ENCODE results near the gene SYNE2. TPM values are rescaled to one million over a fixed set of nuclear protein-coding genes. Genes with fewer than 3 reads are reported as not detected.

The SYNE2 gene
- total RNA-seq, 1 donor, result 10.1 TPM

DNA sequence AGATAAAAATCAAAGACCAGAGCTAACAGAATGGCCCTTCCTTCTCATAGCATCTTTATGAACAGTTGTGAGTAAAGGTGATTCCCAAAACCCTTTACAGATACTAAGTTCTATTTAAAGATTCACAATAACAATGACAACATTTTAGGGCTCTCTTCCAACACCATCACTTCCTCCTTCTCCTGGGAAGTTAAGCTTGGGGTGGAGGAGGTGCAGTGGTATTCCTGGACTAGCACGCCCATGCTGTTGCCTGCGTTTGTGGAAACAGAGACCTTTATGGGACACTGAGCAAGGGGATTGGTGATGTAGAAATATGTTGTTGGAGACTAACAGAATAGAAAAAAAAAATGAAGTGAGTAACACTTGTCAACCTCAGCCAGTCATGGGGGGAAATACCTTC is 22.5 kb downstream of the SYNE2 start:
- Histone ChIP-seq H4K20me1 (ENCODE audit: insufficient read depth, low read length) (no peaks in the 10 kb centered on the region), H2AFZ (ENCODE audit: low read length) (no peak overlapping the region), H3K27me3 (ENCODE audit: insufficient read depth, low read length) (no peaks in the 10 kb centered on the region), H3K4me1 (ENCODE audit: insufficient read depth, low read length) (peaks cover 11% of the 10 kb centered on the region), H3K27ac (ENCODE audit: low read depth, low read length) (no peak overlapping the region), H3K9me3 (ENCODE audit: low read depth, low read length) (no peaks in the 10 kb centered on the region), H3K36me3 (ENCODE audit: insufficient read depth, low read length) (no peaks in the 10 kb centered on the region), H3K4me2 (ENCODE audit: insufficient read depth, low read length) (no peak overlapping the region), H3K4me3 (ENCODE audit: insufficient read depth, low read length) (no peak overlapping the region), H3K79me2 (ENCODE audit: insufficient read depth, low read length) (no peaks in the 10 kb centered on the region)
- no peak for DNase-seq (ENCODE audit: insufficient read length, low spot score, missing footprints)
- TF ChIP-seq, protein P1, sequence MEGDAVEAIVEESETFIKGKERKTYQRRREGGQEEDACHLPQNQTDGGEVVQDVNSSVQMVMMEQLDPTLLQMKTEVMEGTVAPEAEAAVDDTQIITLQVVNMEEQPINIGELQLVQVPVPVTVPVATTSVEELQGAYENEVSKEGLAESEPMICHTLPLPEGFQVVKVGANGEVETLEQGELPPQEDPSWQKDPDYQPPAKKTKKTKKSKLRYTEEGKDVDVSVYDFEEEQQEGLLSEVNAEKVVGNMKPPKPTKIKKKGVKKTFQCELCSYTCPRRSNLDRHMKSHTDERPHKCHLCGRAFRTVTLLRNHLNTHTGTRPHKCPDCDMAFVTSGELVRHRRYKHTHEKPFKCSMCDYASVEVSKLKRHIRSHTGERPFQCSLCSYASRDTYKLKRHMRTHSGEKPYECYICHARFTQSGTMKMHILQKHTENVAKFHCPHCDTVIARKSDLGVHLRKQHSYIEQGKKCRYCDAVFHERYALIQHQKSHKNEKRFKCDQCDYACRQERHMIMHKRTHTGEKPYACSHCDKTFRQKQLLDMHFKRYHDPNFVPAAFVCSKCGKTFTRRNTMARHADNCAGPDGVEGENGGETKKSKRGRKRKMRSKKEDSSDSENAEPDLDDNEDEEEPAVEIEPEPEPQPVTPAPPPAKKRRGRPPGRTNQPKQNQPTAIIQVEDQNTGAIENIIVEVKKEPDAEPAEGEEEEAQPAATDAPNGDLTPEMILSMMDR (IDR thresholded peaks at IDR 0.05; ENCODE audit: extremely low read depth, low read depth, low read length), result no peak

DNA sequence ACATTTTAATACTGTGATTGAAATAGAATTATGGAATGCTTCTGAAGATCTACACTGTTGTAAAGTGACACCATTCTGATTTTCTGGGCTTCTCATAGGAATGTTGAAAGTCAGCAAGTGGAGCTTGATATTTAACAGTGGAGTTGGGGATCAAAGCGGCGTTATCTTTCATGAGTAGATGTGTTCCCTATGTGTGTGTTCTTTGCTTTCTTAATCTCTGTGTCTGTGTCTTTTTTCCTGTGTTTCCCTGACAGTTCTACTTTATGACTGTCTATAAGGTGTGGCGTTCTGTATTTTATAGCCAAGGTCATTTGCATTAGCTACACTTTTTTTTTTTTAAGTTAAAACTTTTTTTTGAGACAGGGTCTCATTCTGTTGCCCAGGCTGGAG is 24.7 kb downstream of the SYNE2 start:
- peaks cover 11% of the 10 kb centered on the region for H3K4me1 ChIP-seq (ENCODE audit: insufficient read depth, low read length)
- H3K36me3 ChIP-seq (ENCODE audit: insufficient read depth, low read length), result no peaks in the 10 kb centered on the region
- H4K20me1 ChIP-seq (ENCODE audit: insufficient read depth, low read length), result no peaks in the 10 kb centered on the region
- H2AFZ ChIP-seq (ENCODE audit: low read length), result no peak overlapping the region
- H3K9me3 ChIP-seq (ENCODE audit: low read depth, low read length), result no peaks in the 10 kb centered on the region
- H3K79me2 ChIP-seq (ENCODE audit: insufficient read depth, low read length), result no peaks in the 10 kb centered on the region
- no peak for DNase-seq (ENCODE audit: insufficient read length, low spot score, missing footprints)
- H3K4me3 ChIP-seq (ENCODE audit: insufficient read depth, low read length), result no peak overlapping the region
- no peaks in the 10 kb centered on the region for H3K27me3 ChIP-seq (ENCODE audit: insufficient read depth, low read length)
- H3K4me2 ChIP-seq (ENCODE audit: insufficient read depth, low read length), result no peak overlapping the region
- no peak overlapping the region for H3K27ac ChIP-seq (ENCODE audit: low read depth, low read length)
- TF ChIP-seq, protein P1 (IDR thresholded peaks at IDR 0.05; ENCODE audit: extremely low read depth, low read depth, low read length), result no peak

DNA sequence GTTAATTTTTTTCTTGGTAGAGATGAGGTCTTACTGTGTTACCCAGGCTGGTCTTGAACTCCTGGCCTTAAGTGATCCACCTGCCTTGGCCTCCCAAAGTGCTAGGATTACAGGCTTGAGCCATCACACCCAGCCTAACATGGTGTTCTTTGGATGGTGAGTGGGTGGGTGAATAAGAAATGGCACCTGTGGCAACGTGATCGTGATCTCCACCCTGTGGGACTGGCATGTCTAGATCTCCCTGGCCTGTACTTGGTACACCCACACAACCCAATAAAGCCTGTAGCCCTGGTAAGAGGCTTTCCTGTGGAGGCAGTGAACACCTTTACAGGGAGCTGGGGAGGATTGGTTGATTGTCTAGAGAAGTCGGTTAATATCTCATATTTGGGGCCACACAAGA is 25.2 kb downstream of the SYNE2 start:
- no peak for DNase-seq (ENCODE audit: insufficient read length, low spot score, missing footprints)
- Histone ChIP-seq H2AFZ (ENCODE audit: low read length) (no peak overlapping the region), H3K79me2 (ENCODE audit: insufficient read depth, low read length) (no peaks in the 10 kb centered on the region), H3K4me2 (ENCODE audit: insufficient read depth, low read length) (no peak overlapping the region), H4K20me1 (ENCODE audit: insufficient read depth, low read length) (no peaks in the 10 kb centered on the region), H3K4me3 (ENCODE audit: insufficient read depth, low read length) (no peak overlapping the region), H3K9me3 (ENCODE audit: low read depth, low read length) (no peaks in the 10 kb centered on the region), H3K36me3 (ENCODE audit: insufficient read depth, low read length) (no peaks in the 10 kb centered on the region), H3K27me3 (ENCODE audit: insufficient read depth, low read length) (no peaks in the 10 kb centered on the region), H3K4me1 (ENCODE audit: insufficient read depth, low read length) (peaks cover 11% of the 10 kb centered on the region), H3K27ac (ENCODE audit: low read depth, low read length) (no peak overlapping the region)
- TF ChIP-seq, protein P1 (IDR thresholded peaks at IDR 0.05; ENCODE audit: extremely low read depth, low read depth, low read length), result no peak

DNA sequence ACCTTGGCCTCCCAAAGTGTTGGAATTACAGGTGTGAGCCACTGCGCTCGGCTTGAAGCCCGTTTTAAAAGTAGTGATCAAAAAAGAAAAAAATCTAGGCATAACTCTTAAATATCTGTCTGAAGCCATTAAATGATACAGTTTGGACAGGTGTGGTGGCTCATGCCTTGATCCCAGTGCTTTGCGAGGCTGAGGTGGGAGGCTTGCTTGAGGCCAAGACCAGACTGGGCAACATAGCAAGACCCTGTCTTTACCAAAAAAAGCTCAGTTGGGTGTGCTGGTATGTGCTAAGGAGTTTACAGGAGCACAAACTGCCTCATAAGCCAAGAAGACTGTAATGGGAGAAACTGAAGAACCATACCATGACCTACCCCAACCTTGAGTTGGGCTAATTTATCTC is 26.0 kb downstream of the SYNE2 start:
- peaks cover 11% of the 10 kb centered on the region for H3K4me1 ChIP-seq (ENCODE audit: insufficient read depth, low read length)
- H3K9me3 ChIP-seq (ENCODE audit: low read depth, low read length), result no peaks in the 10 kb centered on the region
- H3K4me3 ChIP-seq (ENCODE audit: insufficient read depth, low read length), result no peak overlapping the region
- H3K27ac ChIP-seq (ENCODE audit: low read depth, low read length), result no peak overlapping the region
- H3K36me3 ChIP-seq (ENCODE audit: insufficient read depth, low read length), result no peaks in the 10 kb centered on the region
- TF ChIP-seq, protein P1 (IDR thresholded peaks at IDR 0.05; ENCODE audit: extremely low read depth, low read depth, low read length), result no peak
- DNase-seq (ENCODE audit: insufficient read length, low spot score, missing footprints), result peak; percentile 41
- no peak overlapping the region for H3K4me2 ChIP-seq (ENCODE audit: insufficient read depth, low read length)
- no peak overlapping the region for H2AFZ ChIP-seq (ENCODE audit: low read length)
- no peaks in the 10 kb centered on the region for H3K27me3 ChIP-seq (ENCODE audit: insufficient read depth, low read length)
- H4K20me1 ChIP-seq (ENCODE audit: insufficient read depth, low read length), result no peaks in the 10 kb centered on the region
- no peaks in the 10 kb centered on the region for H3K79me2 ChIP-seq (ENCODE audit: insufficient read depth, low read length)
